Measurements from ENCODE around the gene STAT1.

The STAT1 gene

DNA sequence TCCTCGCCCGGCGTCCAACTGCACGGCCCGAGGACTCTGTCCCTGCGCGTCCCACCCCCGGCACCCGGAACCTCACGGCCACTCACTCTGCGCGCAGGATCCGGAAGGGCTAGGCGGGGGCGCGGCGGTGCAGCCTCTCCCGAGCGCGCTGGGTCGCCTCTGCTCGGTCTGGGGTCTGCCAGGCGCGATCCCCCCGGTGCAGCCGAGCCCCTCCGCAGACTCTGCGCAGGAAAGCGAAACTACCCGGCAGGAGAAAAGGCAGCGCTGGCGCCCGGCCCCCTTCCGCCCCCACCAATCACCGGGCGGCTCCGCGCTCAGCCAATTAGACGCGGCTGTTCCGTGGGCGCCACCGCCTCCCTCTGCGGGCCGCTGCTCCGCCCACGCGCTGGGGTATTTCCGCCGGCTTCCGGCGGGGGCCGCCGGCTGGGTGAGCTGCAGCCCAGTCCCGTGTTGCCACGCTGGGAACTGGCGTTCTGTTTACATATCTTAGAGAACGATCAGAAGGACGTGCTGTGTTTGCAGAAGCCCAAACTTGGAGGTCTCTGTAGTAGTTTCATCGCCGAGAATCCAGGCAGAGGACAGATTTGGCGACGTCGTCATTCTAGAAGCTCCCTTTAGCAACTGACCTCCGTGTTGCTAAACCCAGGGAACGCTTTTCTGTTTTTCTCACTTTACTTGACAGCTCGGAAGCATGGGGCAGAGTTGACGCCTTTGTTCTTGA lies at the start of gene STAT1 (continued):
- TF ChIP-seq, protein P1, sequence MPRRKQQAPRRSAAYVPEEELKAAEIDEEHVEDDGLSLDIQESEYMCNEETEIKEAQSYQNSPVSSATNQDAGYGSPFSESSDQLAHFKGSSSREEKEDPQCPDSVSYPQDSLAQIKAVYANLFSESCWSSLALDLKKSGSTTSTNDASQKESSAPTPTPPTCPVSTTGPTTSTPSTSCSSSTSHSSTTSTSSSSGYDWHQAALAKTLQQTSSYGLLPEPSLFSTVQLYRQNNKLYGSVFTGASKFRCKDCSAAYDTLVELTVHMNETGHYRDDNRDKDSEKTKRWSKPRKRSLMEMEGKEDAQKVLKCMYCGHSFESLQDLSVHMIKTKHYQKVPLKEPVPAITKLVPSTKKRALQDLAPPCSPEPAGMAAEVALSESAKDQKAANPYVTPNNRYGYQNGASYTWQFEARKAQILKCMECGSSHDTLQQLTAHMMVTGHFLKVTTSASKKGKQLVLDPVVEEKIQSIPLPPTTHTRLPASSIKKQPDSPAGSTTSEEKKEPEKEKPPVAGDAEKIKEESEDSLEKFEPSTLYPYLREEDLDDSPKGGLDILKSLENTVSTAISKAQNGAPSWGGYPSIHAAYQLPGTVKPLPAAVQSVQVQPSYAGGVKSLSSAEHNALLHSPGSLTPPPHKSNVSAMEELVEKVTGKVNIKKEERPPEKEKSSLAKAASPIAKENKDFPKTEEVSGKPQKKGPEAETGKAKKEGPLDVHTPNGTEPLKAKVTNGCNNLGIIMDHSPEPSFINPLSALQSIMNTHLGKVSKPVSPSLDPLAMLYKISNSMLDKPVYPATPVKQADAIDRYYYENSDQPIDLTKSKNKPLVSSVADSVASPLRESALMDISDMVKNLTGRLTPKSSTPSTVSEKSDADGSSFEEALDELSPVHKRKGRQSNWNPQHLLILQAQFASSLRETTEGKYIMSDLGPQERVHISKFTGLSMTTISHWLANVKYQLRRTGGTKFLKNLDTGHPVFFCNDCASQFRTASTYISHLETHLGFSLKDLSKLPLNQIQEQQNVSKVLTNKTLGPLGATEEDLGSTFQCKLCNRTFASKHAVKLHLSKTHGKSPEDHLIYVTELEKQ (tag by site-specific recombination; IDR thresholded peaks at IDR 0.05; ENCODE audit: borderline replicate concordance) = no peak
- TF ChIP-seq ZSCAN30 (tag by site-specific recombination; IDR thresholded peaks at IDR 0.05) (peak; percentile 34; the same call in 1 of the 2 replicates), ZNF174 (tag by site-specific recombination; IDR thresholded peaks at IDR 0.05) (no peak), GLI2 (tag by site-specific recombination; IDR thresholded peaks at IDR 0.05; ENCODE audit: borderline replicate concordance, low read depth) (no peak), ZNF677 (tag by site-specific recombination; IDR thresholded peaks at IDR 0.05) (no peak), GLIS1 (tag by site-specific recombination; IDR thresholded peaks at IDR 0.05) (peak; percentile 60; the same call in 1 of the 2 replicates), ZNF350 (tag by site-specific recombination; IDR thresholded peaks at IDR 0.05) (no peak), ZNF404 (tag by site-specific recombination; IDR thresholded peaks at IDR 0.05) (no peak), ZNF2 (tag by site-specific recombination; IDR thresholded peaks at IDR 0.05) (peak; percentile 78), RBAK (tag by site-specific recombination; IDR thresholded peaks at IDR 0.05) (no peak), ZNF223 (tag by site-specific recombination; IDR thresholded peaks at IDR 0.05) (no peak), ZNF530 (tag by site-specific recombination; IDR thresholded peaks at IDR 0.05; ENCODE audit: low read depth) (no peak), ZNF394 (tag by site-specific recombination; IDR thresholded peaks at IDR 0.05; ENCODE audit: borderline replicate concordance) (peak; percentile 13; the same call in 1 of the 2 replicates), HOXD13 (CRISPR knock-in tag; IDR thresholded peaks at IDR 0.05; ENCODE audit: borderline replicate concordance) (no peak), ZFP37 (tag by site-specific recombination; IDR thresholded peaks at IDR 0.05) (peak; percentile 68), ZNF561 (tag by site-specific recombination; IDR thresholded peaks at IDR 0.05; ENCODE audit: borderline replicate concordance) (no peak), TRIM28 (IDR thresholded peaks at IDR 0.05; ENCODE audit: borderline replicate concordance, low read length) (no peak), ZNF138 (tag by site-specific recombination; IDR thresholded peaks at IDR 0.05; ENCODE audit: borderline replicate concordance) (no peak), ZNF830 (tag by site-specific recombination; IDR thresholded peaks at IDR 0.05; ENCODE audit: low read depth) (no peak), ZNF214 (tag by site-specific recombination; IDR thresholded peaks at IDR 0.05; ENCODE audit: borderline replicate concordance) (no peak), ZBTB1 (tag by site-specific recombination; IDR thresholded peaks at IDR 0.05) (no peak), KLF9 (tag by site-specific recombination; IDR thresholded peaks at IDR 0.05; ENCODE audit: low read depth) (peak; percentile 87), SCRT1 (tag by site-specific recombination; IDR thresholded peaks at IDR 0.05; ENCODE audit: borderline replicate concordance) (no peak), ZNF514 (tag by site-specific recombination; IDR thresholded peaks at IDR 0.05) (no peak), ZNF155 (tag by site-specific recombination; IDR thresholded peaks at IDR 0.05) (no peak), ZNF529 (tag by site-specific recombination; IDR thresholded peaks at IDR 0.05; ENCODE audit: insufficient replicate concordance) (no peak), ZNF76 (tag by site-specific recombination; IDR thresholded peaks at IDR 0.05; ENCODE audit: borderline replicate concordance, low read depth) (peak; percentile 64; the same call in 1 of the 2 replicates), ZNF544 (tag by site-specific recombination; IDR thresholded peaks at IDR 0.05) (no peak), ZNF510 (tag by site-specific recombination; IDR thresholded peaks at IDR 0.05; ENCODE audit: insufficient replicate concordance) (no peak), ZIC2 (tag by site-specific recombination; IDR thresholded peaks at IDR 0.05) (peak; percentile 74)
- TF ChIP-seq, protein P2, sequence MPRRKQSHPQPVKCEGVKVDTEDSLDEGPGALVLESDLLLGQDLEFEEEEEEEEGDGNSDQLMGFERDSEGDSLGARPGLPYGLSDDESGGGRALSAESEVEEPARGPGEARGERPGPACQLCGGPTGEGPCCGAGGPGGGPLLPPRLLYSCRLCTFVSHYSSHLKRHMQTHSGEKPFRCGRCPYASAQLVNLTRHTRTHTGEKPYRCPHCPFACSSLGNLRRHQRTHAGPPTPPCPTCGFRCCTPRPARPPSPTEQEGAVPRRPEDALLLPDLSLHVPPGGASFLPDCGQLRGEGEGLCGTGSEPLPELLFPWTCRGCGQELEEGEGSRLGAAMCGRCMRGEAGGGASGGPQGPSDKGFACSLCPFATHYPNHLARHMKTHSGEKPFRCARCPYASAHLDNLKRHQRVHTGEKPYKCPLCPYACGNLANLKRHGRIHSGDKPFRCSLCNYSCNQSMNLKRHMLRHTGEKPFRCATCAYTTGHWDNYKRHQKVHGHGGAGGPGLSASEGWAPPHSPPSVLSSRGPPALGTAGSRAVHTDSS (tag by site-specific recombination; IDR thresholded peaks at IDR 0.05) = no peak
- TF ChIP-seq, protein P3, sequence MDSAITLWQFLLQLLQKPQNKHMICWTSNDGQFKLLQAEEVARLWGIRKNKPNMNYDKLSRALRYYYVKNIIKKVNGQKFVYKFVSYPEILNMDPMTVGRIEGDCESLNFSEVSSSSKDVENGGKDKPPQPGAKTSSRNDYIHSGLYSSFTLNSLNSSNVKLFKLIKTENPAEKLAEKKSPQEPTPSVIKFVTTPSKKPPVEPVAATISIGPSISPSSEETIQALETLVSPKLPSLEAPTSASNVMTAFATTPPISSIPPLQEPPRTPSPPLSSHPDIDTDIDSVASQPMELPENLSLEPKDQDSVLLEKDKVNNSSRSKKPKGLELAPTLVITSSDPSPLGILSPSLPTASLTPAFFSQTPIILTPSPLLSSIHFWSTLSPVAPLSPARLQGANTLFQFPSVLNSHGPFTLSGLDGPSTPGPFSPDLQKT (IDR thresholded peaks at IDR 0.05; ENCODE audit: borderline replicate concordance, low read depth, low read length) = peak; percentile 91; the same call in 1 of the 2 replicates
- TF ChIP-seq, protein P4, sequence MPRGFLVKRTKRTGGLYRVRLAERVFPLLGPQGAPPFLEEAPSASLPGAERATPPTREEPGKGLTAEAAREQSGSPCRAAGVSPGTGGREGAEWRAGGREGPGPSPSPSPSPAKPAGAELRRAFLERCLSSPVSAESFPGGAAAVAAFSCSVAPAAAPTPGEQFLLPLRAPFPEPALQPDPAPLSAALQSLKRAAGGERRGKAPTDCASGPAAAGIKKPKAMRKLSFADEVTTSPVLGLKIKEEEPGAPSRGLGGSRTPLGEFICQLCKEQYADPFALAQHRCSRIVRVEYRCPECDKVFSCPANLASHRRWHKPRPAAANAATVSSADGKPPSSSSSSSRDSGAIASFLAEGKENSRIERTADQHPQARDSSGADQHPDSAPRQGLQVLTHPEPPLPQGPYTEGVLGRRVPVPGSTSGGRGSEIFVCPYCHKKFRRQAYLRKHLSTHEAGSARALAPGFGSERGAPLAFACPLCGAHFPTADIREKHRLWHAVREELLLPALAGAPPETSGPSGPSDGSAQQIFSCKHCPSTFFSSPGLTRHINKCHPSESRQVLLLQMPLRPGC (tag by site-specific recombination; IDR thresholded peaks at IDR 0.05) = 0 out of 2 replicates have a peak, but pooled peaks have one; percentile 47

Measured in HEK293 (cell line).